Measurements from ENCODE around the gene KRT7. TPM values are rescaled to one million over a fixed set of nuclear protein-coding genes. Genes with fewer than 3 reads are reported as not detected.
A peak's percentile ranks its signal among the peaks of the same experiment; 100 is the strongest.

Gene KRT7
- total RNA-seq, 1 donor from 2014 or later = 664 TPM

- Histone ChIP-seq H3K4me1 (peaks cover 27% of the 10 kb centered on the region), H3K27me3 (no peaks in the 10 kb centered on the region), H3K4me3 (no peak overlapping the region), H3K9me3 (no peaks in the 10 kb centered on the region), H3K27ac (peak overlapping the region; percentile 56), H3K36me3 (no peaks in the 10 kb centered on the region)
- DNase-seq (peak; percentile 88), ATAC-seq (peak; percentile 76)
- intact Hi-C loops (cut with DNase I) = no loop called here
- TF ChIP-seq CTCF (IDR thresholded peaks at IDR 0.05) = no peak
Measured at GRCh38 chr12:52243856-52244614, 11.0 kb downstream of the KRT7 start.

GRCh38 chr12:52244615-52244994 lies 11.6 kb downstream of the KRT7 start:
- Histone ChIP-seq H3K9me3 (no peaks in the 10 kb centered on the region), H3K36me3 (no peaks in the 10 kb centered on the region), H3K4me1 (peaks cover 25% of the 10 kb centered on the region), H3K27ac (peak overlapping the region; percentile 56), H3K27me3 (peaks cover 2% of the 10 kb centered on the region), H3K4me3 (no peak overlapping the region)
- intact Hi-C loops (cut with DNase I) = no loop called here
- no peak for ATAC-seq
- DNase-seq = no peak
- TF ChIP-seq CTCF (IDR thresholded peaks at IDR 0.05) = no peak

- Histone ChIP-seq H3K4me1 (peaks cover 30% of the 10 kb centered on the region), H3K4me3 (no peak overlapping the region), H3K27ac (no peak overlapping the region), H3K36me3 (no peaks in the 10 kb centered on the region), H3K27me3 (peaks cover 10% of the 10 kb centered on the region), H3K9me3 (no peaks in the 10 kb centered on the region)
- intact Hi-C loops (cut with DNase I) = no loop called here
- TF ChIP-seq CTCF (IDR thresholded peaks at IDR 0.05) = no peak
- no peak for ATAC-seq
- no peak for DNase-seq
Measured at GRCh38 chr12:52245259-52245961, 12.4 kb downstream of the KRT7 start.

GRCh38 chr12:52245962-52246569 lies 13.0 kb downstream of the KRT7 start:
- no peak overlapping the region for H3K27ac ChIP-seq

More at GRCh38 chr12:52245962-52246569, 13.0 kb downstream of the KRT7 start:
- intact Hi-C loops (cut with DNase I) = no loop called here
- no peak for TF ChIP-seq CTCF (IDR thresholded peaks at IDR 0.05)
- ATAC-seq (no peak), DNase-seq (no peak)
- Histone ChIP-seq H3K4me1 (peaks cover 30% of the 10 kb centered on the region), H3K9me3 (no peaks in the 10 kb centered on the region), H3K27me3 (peaks cover 15% of the 10 kb centered on the region), H3K36me3 (no peaks in the 10 kb centered on the region), H3K4me3 (no peak overlapping the region)

All from upper lobe of right lung (tissue), 1 donor.